HG03575 (cell line): ENCODE data around the gene TRAF3.

Experiments used
- ATAC-seq: cut with Tn5 transposase; IDR thresholded peaks from one replicate; pipeline ENCODE4 v1.9.1; 2021; ENCODE audit not compliant: unreplicated experiment, insufficient number of reproducible peaks, low FRiP score; ENCODE audit errors: extremely low read depth

The TRAF3 gene

GRCh38 chr14:102911541-102911951 lies 134.3 kb downstream of the TRAF3 start:
- no peak for ATAC-seq

- no peak for ATAC-seq
Measured at GRCh38 chr14:102911991-102912761, 134.9 kb downstream of the TRAF3 start.

GRCh38 chr14:102913341-102914211 lies 136.3 kb downstream of the TRAF3 start:
- no peak for ATAC-seq

- ATAC-seq: no peak
Measured at GRCh38 chr14:102914474-102915291, 137.4 kb downstream of the TRAF3 start.

- no peak for ATAC-seq
Measured at GRCh38 chr14:102915292-102916110, 138.3 kb downstream of the TRAF3 start.

- ATAC-seq: no peak
Measured at GRCh38 chr14:102916347-102917055, 139.3 kb downstream of the TRAF3 start.

- ATAC-seq: no peak
Measured at GRCh38 chr14:102917056-102917385, 139.8 kb downstream of the TRAF3 start.

GRCh38 chr14:102917469-102918211 lies 140.4 kb downstream of the TRAF3 start:
- no peak for ATAC-seq

- ATAC-seq: no peak
Measured at GRCh38 chr14:102918438-102918837, 141.2 kb downstream of the TRAF3 start.

- ATAC-seq: no peak
Measured at GRCh38 chr14:102920273-102920997, 143.2 kb downstream of the TRAF3 start.

- ATAC-seq: no peak
Measured at GRCh38 chr14:102920998-102921304, 143.7 kb downstream of the TRAF3 start.

GRCh38 chr14:102922490-102923200 lies 145.4 kb downstream of the TRAF3 start, which contains the start of gene AMN:
Gene AMN, plus strand, starts transcription at chr14:102922663. Its CDS starts 26 bp downstream, at chr14:102922689.
- ATAC-seq: no peak

- ATAC-seq: no peak
Measured at GRCh38 chr14:102923201-102923924, 146.1 kb downstream of the TRAF3 start.

GRCh38 chr14:102923925-102924486 lies 146.8 kb downstream of the TRAF3 start:
- no peak for ATAC-seq
